Stimulated activated CD4-positive, alpha-beta T cell treated with anti-CD3 and anti-CD28 coated beads, Interleukin-4, amount 100 ng/mL, for 4 hours (primary cell): ENCODE results near the gene CD1D.
A peak's percentile ranks its signal among the peaks of the same experiment; 100 is the strongest.
"Not testable (repeated sequence)": the region's sequence is repeated elsewhere in the genome, so short reads cannot be mapped to it uniquely, and the experiment has no call there.

Experiments
- DNase-seq, 2 experiments: peaks; one replicate each; pipeline ENCODE4 v3.0.0-alpha.2; 2020

The CD1D gene

DNA sequence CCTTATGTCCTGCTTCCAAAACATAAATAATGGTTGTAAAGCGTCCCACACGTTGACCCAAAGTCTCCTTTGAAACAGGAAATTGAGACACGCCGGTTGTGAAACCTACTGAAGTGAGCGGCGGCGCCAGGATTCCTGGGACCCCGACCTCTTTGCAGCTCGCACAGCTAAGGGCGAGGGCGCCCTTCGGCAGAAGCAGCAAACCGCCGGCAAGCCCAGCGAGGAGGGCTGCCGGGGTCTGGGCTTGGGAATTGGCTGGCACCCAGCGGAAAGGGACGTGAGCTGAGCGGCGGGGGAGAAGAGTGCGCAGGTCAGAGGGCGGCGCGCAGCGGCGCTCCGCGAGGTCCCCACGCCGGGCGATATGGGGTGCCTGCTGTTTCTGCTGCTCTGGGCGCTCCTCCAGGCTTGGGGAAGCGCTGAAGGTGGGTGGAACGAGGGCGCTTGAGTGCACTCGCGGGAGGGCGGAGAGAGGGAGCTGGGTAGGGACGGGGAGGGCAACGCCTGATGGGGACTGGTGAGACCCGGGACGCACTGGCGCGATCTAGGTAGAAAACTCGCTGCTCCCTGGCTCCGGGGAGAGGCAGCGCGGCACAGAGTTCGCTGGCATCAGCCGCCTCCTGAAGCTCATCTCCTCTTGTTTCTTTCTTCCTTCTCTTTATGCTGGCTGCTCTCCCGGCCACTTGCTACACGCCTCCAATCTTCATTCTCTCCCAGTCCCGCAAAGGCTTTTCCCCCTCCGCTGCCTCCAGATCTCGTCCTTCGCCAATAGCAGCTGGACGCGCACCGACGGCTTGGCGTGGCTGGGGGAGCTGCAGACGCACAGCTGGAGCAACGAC is at the start of gene CD1D:
Gene CD1D, plus strand, starts transcription at position 155 of the 836 bp plus-strand sequence. Its CDS starts 207 bp downstream, at position 362.
- no peak for DNase-seq

DNA sequence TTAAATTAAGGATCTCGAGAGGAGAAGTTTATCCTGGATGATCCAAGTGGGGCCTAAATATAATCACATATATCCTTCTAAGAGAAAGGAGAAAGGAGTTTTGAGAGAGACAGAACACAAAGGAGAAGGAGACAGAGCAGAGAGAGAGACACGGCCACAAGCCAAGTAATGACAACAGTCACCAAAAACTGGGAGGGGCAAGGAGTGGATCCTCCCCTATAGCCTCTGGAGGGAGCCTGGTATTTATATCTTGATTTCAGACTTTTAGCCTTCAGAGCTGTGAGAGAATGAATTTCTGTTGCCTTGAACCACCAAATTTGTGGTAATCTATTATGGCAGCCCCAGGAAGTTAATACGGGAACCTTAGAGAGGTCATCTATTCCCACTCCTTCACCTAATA is 49.5 kb upstream of the CD1D start:
- no peak for DNase-seq

DNA sequence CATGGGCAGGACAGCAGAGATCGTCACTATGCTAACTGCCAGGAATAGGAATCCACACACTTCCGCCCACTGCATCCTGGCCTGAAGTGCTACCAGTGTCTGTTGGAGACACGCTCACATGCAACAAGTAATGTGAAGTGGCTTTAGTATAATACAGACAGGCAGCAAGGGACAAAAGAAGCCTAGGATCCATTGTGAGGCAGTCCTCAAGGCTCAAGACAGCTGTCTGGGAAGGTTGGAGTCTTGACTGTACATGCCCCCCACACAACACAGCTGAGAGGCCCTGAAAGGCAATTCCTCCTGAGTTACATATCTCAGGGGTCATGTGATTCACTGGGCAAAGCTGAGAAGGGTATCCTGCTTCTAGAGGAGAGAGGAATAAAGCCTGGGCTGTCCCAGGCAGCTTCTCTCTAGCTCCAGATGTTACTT is 39.9 kb upstream of the CD1D start:
- DNase-seq: no peak

DNA sequence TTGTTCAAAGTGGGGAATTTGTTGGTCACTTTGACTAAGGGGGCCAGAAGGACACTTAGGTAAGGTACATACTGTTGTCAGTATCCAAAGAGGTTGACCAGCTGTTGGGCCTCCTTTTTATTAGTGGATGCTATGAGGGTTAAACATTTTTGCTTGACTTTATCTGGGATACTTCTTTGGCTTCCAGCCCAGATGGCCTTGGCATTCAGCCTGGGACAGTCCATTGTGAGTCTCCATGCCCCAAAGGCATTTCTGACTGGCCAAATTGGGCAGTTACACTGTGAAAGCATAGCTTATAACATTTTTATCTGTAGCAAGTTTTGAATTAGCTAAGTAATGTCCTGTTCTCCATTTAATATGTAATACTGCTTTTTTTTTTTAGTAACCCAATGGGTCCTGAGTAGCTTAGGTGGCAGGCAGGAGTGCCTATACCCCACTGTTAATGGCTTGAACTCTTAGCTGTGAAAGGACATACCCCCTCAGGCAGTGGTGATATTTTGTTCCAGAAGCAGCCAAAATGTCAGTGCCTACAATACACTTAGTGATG is 35.4 kb upstream of the CD1D start:
- no peak for DNase-seq

DNA sequence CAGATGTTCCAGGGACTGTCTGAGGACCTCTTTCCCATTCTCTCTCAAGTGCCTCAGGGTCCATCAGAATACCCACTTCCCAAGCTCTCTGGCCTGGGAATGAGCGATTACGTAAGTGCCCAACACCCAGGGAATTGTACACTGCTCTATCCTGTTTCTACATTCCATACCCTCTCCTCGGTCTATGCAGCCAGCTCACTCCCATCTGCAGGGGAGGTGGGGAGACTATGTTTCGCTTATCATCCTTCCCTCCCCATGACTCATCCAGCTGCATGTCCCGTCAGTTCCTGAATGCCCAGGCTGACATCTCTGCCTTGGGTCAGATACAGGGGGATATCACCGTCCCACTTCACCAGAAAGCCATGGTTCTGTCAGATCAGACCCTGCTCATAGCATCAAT is 34.5 kb upstream of the CD1D start:
- DNase-seq: no peak

DNA sequence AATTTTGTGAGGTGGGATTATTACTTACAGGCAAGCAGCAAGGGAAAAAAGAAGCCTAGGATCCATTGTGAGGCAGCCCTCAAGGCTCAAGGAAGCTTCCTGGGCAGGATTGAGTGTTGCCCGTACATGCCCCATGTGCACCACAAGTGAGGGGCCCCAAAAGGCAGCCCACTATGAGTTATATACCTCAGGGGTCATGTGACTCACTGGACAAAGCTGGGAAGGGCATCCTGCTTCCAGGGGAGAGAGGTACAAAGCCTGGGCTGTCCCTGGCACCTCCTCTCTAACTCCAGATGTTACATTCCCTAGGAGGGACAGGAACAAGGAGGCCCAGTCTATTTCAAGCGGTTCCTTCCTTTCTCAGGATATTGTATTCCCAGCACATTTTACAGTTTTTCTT is 34.0 kb upstream of the CD1D start:
- DNase-seq: no peak

DNA sequence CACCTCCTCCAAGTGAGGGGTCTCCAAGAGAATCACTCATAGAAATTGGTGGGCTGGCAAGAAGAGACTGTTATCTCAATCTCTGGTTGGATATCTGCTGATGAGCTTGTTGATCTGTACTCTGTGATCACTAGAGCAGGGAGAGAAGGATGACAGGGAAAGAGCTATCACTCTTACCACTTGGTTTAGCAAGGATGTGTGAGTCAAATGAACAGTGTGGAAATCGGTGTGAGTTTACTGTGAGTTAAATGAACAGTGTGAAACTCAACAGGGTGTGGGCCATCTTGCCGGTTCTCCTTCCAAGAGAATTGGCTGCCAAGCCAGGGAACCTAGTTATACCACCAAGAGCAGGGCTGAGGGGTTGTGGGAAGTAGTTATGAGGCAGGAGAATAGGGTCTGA is 33.3 kb upstream of the CD1D start:
- DNase-seq: no peak

DNA sequence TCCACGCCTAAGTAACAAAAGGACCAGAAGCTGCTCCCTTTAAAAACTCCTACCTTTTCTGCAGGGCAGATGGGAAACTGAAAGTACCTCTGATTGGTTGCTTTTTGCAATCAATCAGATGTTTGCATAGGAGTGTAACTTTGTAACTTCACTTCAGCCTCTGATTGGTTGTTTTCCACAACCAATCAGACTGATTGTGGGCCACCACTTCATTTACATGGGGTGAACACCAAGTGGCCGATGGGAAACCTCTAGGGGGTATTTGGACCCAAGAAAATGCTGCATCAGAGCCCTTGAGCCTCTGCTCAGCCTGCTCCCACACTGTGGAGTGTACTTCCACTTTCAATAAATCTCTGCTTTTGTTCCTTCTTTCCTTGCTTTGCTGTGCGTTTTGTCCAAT is 32.8 kb upstream of the CD1D start:
- no peak for DNase-seq

DNA sequence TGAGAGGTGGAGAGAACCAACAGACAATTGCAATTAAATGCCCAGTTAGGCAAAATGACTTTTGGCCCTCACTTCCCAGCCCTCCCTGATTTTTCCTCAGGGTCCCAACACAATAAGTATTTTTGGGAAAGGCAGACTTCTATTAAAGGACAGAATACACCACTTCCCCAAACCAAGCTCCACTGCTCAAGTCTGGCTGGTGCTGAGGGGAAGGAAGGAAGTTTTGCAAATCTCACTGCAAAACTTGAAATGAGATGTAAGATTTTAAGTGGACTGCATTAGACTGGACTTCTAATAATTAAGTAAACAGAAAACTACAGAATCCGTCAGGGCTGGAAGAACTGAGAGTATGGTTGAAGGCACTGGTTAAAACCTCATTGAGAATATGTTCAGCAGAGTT is 32.2 kb upstream of the CD1D start:
- no peak for DNase-seq

DNA sequence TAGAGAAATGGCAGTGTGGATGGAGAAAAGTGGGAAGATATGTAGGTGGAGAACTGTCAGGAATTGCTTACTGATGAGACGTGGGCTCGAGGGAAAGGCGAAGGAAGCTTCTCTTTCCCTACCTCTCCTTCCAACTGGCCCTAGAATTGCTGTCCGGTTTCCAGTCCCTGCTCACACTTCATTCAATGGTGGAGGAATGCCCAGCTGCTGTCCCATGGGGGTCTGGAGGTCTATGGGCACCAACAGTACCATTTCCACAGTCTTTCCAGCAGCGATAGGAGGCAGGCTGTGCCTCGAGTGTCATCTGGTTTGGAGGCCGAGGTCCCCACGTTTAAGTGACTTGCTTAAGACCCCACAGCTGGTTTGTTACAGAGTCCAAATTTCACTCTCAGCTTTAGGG is 31.5 kb upstream of the CD1D start:
- no peak for DNase-seq

DNA sequence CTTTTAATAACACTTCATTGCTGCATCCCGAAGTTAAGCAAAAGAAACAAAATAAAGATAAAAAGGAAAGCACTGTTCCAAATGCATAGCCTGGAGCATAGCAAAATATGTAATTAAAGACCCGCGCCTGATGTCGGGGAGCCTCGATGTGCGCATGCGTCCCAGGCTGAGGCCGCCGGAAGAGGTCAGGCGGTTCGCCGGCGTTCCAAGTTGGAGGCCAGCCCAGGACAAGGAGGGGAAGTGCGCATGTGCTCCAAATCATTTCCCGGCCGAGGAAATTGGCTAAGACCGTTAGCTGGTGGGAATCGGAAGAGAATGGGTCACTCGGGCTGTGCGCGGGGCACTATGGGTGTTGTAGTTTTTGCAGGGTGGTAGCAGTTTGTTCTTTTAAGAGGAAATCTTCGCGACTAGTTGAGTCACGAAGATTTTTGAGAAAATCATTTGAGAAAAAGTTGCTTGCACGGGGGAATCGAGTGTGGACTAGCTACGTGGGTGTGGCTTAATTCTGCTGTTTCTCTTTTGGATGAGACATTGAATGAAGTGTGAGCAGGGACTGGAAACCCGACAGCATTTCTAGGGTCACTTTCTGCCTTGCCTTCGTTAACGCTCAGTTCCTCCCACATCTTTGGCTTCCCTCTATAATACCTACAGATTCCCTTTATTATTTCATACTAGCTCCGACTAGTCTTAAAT is 31.0 kb upstream of the CD1D start:
- peak; percentile 56 to 73 for DNase-seq

DNA sequence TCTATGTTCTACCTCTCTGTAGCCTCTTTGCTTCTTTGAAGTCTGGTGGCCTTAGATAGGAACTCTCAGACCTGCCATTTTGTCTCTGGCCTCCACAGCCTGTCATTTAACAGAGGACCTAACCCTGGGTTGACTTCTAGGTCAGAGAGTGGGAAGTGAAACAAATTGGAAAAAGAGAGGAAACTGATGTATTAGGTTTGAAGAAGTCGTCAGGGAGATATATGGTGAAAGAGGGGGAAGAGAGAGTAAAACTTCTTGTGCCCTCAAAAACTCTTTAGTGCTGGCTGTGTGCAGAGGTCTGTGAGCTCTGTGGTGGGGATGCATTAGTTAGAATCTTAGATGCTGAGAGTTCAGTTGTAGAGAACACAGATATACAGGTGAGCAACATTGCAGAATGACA is 30.2 kb upstream of the CD1D start:
- DNase-seq: no peak

DNA sequence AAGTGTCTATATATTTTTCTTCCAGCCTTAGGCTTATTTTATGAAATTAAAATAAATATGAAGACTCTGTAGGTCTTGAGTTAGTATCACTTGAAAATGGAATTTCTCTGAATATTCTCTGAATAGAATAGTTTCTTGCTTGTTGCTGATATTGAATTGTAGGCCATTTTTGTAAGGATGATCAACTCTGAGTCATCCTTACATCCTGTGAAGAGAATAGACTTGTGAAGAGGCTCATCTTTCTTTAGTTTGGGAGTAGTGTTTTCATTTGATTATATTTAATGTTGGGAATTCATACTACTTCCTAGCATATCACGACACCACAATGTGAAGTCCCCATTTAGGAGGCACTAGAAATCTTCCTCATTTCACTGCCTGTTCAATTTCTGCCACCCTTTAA is 27.5 kb upstream of the CD1D start:
- no peak for DNase-seq

DNA sequence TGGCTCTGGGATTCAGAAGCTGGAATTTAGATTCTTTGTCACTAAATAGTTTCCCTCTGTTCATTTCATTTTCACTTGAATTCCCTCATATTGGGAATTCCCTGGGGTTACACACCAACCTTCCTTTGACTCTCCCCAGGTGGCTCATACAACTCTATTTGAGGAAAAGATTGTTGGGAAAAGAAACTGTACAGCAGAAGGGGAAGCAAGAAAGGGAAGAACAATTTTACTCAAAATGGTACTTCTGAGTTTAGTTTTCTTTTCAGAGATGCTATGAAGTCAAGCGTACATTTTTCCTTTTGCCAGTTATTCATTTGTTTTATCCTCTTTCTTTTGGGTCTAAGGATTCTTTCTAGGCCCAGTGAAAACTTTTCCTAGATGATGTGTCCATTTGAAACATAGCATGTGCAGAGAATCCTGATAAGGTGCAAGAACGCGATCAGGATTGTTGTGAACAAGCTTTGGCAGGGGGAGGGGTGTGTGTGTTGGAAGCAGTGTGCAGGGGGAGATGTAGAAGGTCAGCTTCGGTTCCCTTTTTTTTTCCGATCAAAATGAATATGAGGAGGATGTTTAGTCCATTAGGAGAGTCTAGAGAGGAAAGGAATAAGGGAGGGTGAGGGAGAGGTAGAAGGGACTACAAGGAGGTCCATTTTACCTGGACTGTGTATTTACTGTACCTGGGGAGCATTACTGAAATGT is 26.8 kb upstream of the CD1D start:
- DNase-seq: no peak

DNA sequence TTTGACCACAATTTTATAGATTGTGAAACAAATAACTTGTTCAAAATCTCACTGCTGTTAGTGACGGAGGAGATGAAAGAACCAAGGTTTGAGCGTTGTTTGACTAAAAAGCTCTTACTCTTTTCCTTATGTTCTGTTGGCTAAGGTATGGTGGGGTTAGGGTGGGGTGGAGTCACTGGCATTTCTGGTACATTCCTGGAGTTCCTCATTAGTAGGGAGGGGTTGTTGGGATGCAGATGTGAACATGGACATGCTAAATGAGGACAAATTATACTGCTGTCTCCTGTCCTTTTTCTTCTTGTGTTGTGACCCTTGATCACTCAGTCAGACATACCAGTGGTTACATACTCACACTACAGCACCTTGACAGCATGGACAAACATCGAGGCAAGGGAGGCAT is 26.2 kb upstream of the CD1D start:
- no peak for DNase-seq

DNA sequence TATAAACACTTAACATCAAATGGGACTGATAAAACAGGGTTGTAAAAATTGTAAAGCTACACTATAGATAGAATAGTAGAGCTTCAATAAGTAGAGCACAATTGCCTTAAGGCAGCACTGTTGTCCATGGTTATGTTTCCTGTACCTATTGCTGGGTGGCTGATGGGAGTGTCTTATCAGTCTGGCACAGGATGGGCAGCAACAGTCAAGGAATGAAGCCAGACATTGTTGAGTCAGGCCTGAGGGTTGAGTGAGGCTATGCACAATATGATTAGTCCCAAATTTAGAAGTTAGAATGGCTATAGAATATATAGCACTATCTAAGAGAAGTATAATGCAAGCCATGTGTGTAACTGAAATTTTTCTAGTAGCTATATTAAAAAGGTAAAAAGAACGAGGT is 25.0 kb upstream of the CD1D start:
- DNase-seq: no peak

DNA sequence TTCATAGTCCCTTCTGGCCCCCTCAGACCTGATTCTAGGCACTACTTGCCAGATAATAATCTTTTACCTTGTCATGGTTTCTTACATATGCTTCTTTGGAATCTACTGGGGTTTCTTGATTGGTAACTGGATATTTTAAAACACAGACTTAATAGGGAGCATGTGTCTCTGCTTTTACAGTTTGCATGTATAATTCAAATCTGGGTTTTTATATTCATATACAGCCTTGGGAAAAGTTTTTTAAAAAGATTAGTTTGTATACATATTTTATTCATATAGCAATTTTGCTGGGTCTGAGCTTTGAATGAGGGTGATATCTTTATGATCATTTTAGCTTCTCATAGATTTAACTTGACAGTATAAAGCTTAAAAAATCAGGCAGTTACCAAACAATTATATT is 21.1 kb upstream of the CD1D start:
- DNase-seq: no peak

DNA sequence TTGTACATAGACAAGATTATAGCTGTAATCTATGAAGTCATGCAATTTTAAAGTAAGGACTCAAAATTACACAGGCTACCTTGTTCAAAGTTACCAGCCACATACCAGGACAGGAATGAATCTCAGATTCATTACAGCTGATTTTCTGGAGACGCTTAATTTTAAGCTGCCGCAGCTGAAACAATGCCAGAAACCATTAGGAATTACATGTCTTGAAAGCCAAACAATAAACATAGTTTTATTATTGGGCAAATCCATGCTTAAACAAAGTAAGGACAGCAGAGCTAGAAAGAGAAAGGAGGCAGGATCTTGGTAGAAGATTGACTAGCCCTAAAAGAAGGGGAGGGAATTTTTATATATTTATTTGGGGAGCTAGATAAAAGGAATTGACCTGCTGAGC is 19.2 kb upstream of the CD1D start:
- no peak for DNase-seq

DNA sequence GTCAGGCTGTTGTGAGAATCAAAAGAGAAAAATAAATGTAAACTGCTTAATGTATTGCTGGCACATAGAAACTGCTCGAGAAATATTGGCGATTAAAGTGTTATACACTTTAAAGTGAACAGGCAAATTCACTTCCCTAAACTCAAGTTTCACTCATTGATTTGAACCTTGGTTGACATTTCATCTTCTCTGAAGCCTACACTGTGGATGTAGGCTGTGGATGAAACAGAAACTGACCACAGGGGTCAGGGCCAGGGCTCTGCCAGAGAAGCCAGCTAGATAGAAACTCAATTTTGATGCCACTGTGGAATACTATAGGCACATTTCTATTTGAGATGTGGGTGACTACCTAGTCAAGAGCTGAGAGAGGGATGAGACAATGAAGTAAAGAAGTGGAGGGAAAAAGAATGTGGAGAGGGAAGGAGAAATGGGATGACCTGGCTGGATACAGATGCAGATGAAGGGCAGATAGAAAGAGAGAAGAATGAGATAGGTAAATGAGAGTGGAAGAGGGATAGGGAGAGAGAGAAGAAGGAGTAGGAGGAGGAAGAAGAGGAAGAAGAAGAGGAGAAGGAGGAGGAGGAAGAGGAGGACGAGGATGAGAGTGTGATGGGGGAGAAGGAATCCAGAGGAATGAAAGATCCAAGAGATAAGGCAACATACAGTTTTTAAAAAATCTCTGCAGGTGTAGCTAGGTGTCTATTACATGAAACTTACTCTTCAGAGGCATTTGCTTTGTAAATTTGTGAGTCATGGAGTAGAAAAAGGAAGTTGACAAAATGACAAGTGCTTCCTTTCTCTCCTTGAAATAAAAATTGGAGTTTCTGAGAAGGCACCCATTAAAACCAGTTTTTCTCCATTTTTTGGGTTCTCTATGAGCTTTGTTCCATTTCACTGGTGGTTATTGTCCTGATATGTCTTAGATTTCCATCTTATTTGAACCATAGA is 17.4 kb upstream of the CD1D start:
- DNase-seq: no peak

DNA sequence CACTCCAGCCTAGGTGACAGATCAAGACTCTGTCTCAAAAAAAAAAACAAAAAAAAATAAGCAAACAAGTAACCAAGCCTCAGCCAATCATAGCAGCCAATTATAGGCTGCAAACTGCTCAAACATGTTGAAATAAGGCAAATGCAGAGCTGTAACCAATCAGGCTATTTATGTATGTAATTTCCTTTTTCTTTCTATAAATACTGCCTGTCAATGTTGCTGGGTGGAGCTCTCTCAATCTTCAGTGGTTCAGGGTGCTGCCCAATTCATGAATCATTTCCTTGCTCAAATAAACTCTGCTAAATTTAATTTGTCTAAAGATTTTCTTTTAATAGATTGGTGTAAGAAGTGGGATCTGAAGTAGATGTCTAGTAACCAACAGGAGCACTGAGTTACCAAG is 11.6 kb upstream of the CD1D start:
- DNase-seq: no peak

DNA sequence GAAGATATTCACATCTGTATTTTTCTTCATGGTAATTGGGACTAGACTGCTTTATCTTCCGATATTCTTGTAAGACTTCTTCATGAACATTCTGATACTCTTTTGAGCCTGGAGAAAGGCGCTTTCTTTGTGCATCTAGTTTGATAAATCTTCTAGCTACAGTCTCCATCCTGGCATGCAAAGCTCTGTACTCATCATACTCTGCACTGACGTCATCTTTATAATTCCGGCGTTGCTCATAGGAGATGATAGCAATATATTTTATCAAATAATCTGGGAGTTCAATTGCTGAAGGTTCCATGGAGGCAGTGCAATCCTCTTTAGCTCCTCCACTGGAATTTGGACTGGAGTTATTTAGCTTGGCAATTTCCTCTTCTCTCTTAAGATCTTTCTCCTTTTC is 4.8 kb upstream of the CD1D start:
- DNase-seq: not testable (repeated sequence)

DNA sequence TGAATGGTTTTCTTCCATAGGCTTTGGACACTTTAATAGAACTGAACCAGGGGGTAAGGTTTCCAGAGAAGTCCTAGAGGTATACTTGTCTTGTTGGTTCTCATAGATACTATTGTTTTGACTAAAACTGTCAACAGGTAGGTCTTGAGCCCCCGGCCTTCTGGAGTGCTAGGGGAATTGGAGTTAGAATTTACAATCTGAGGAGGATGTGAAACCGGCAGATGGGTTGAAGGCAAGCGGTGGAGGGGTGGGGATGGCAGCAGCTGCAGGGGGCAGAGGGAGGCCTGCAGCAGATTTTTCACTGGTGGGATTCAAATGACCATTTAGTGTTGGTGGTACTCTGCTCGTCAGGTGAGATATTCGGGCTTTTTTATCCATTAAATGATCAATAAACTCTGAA is 4.3 kb upstream of the CD1D start:
- no peak for DNase-seq
